ENCODE results near the gene PRIM1.

The PRIM1 gene

GRCh38 chr12:56682323-56682722, 69.8 kb downstream of the PRIM1 start:
- TF ChIP-seq CTCF (conservative IDR thresholded peaks at IDR 0.05; ENCODE audit: low read depth, low read length), result no peak
- no peak for DNase-seq (ENCODE audit: low read depth)
- no peak overlapping the region for H3K4me3 ChIP-seq (ENCODE audit: low read length)

All from retinal pigment epithelial cell (primary cell).